SK-N-SH treated with all-trans-retinoic acid at 6 μM for 48 hours (cell line): ENCODE results near the gene TNFRSF9.
A peak's percentile ranks its signal among the peaks of the same experiment; 100 is the strongest.

Experiments used
- ATAC-seq: fragments of 200-7000 bp; cut with Tn5 transposase; 3 replicates; pipeline ENCODE4 v1.9.1; 2020; ENCODE audit warnings: mild to moderate bottlenecking, moderate library complexity
- BACH2 ChIP-seq: fragments of 250-450 bp; sonication (Bioruptor Pico); IDR thresholded peaks from 2 replicates; pipeline ENCODE4 v1.9.0; 2021; ENCODE audit warnings: mild to moderate bottlenecking, borderline replicate concordance
- CSDC2 ChIP-seq: fragments of 250-450 bp; sonication (Bioruptor Pico); IDR thresholded peaks from 2 replicates; pipeline ENCODE4 v1.5.0; 2020; ENCODE audit warnings: mild to moderate bottlenecking, moderate library complexity
- ESRRG ChIP-seq: fragments of 250-450 bp; sonication (Bioruptor Pico); IDR thresholded peaks from 2 replicates; pipeline ENCODE4 v1.6.1; 2021; ENCODE audit warnings: mild to moderate bottlenecking
- GLIS3 ChIP-seq: fragments of 250-450 bp; sonication (Bioruptor Pico); IDR thresholded peaks from 2 replicates; pipeline ENCODE4 v1.5.0; 2020; ENCODE audit warnings: mild to moderate bottlenecking, moderate library complexity
- ISL1 ChIP-seq: fragments of 250-450 bp; sonication (Bioruptor Pico); IDR thresholded peaks from 2 replicates; pipeline ENCODE4 v2.1.2; 2022; ENCODE audit warnings: mild to moderate bottlenecking, moderate library complexity
- OSR1 ChIP-seq: fragments of 250-450 bp; sonication (Bioruptor Pico); IDR thresholded peaks from 2 replicates; pipeline ENCODE4 v1.8.0; 2022; ENCODE audit warnings: moderate library complexity, mild to moderate bottlenecking, inconsistent platforms
- PPARA ChIP-seq: fragments of 250-450 bp; sonication (Bioruptor Pico); IDR thresholded peaks from 2 replicates; pipeline ENCODE4 v1.5.0; 2020; ENCODE audit warnings: mild to moderate bottlenecking, borderline replicate concordance
- SNAI2 ChIP-seq: fragments of 250-450 bp; sonication (Bioruptor Pico); IDR thresholded peaks from 2 replicates; pipeline ENCODE4 v1.5.0; 2020; ENCODE audit warnings: mild to moderate bottlenecking, moderate library complexity
- TCF4 ChIP-seq: fragments of 250-450 bp; sonication (Bioruptor Pico); IDR thresholded peaks from 2 replicates; pipeline ENCODE4 v1.8.0; 2021; ENCODE audit warnings: mild to moderate bottlenecking, moderate library complexity, borderline replicate concordance
- ZC3H10 ChIP-seq: fragments of 250-450 bp; sonication (Bioruptor Pico); IDR thresholded peaks from 2 replicates; pipeline ENCODE4 v1.5.1; 2021; ENCODE audit warnings: mild to moderate bottlenecking, moderate library complexity
- ZFP3 ChIP-seq: fragments of 250-450 bp; sonication (Bioruptor Pico); IDR thresholded peaks from 2 replicates; pipeline ENCODE4 v1.5.0; 2020; ENCODE audit warnings: mild to moderate bottlenecking, moderate library complexity
- ZFP30 ChIP-seq: fragments of 450-650 bp; formaldehyde crosslinking; IDR thresholded peaks from 2 replicates; pipeline ENCODE4 v1.5.0; 2022; ENCODE audit warnings: mild to moderate bottlenecking, moderate library complexity
- ZNF565 ChIP-seq: fragments of 450-650 bp; formaldehyde crosslinking; conservative IDR thresholded peaks from 2 replicates; pipeline ENCODE4 v1.5.0; 2020; ENCODE audit warnings: low read depth, mild to moderate bottlenecking, moderate library complexity
- ZNF70 ChIP-seq: fragments of 450-650 bp; formaldehyde crosslinking; IDR thresholded peaks from 2 replicates; pipeline ENCODE4 v1.5.0; 2020; ENCODE audit warnings: mild to moderate bottlenecking, moderate library complexity
- ZNF8 ChIP-seq: fragments of 450-650 bp; formaldehyde crosslinking; IDR thresholded peaks from 2 replicates; pipeline ENCODE4 v1.5.0; 2020; ENCODE audit warnings: mild to moderate bottlenecking, moderate library complexity
- TF ChIP-seq, protein P1 (sequence below): fragments of 250-450 bp; sonication (Bioruptor Pico); IDR thresholded peaks from 2 replicates; pipeline ENCODE4 v1.8.0; 2020; ENCODE audit warnings: mild to moderate bottlenecking, moderate library complexity, borderline replicate concordance
- TF ChIP-seq, protein P2 (sequence below): fragments of 250-450 bp; sonication (Bioruptor Pico); IDR thresholded peaks from 2 replicates; pipeline ENCODE4 v1.5.1; 2021; ENCODE audit warnings: mild to moderate bottlenecking, moderate library complexity
- TF ChIP-seq, protein P3 (sequence below): fragments of 250-450 bp; sonication (Bioruptor Pico); IDR thresholded peaks from 2 replicates; pipeline ENCODE4 v1.5.1; 2020; ENCODE audit warnings: low read depth, mild to moderate bottlenecking, moderate library complexity
- TF ChIP-seq, protein P4 (sequence below): fragments of 250-450 bp; sonication (Bioruptor Pico); IDR thresholded peaks from 2 replicates; pipeline ENCODE4 v1.5.0; 2020; ENCODE audit warnings: mild to moderate bottlenecking, moderate library complexity

The TNFRSF9 gene

DNA sequence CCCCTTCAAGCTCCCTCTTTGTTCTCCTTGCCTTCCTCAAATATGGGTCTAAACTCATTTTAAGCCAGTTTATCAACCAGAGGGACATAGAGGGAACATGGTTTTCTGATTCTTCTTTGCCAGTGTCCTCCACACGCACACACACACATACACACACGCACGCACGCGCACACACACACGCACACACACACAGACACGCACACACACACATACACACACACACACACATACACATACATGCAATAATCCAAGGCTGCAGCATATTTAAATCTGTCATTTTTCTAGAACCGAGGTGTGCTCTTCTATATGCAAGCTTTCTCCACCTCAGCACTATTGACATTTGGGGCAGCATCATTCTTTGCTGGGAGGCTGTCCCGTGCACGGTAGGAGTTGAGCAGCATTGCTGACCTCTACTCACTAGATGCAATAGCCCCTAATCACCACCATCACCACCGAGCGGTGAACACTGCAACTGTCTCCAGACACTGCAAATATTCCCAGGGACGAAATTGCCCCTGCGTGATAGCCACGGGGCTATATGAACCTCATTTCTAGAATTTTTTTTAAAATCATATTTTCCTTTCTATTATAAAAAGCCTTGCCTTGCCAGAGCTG is 8.0 kb downstream of the TNFRSF9 start:
- ATAC-seq, result 0 out of 3 replicates have a peak, but pooled peaks have one; percentile 38
- TF ChIP-seq ZNF8, result no peak
- no peak for TF ChIP-seq OSR1 (CRISPR knock-in tag)
- TF ChIP-seq CSDC2 (CRISPR knock-in tag), result no peak
- TF ChIP-seq ZC3H10 (CRISPR knock-in tag), result no peak

DNA sequence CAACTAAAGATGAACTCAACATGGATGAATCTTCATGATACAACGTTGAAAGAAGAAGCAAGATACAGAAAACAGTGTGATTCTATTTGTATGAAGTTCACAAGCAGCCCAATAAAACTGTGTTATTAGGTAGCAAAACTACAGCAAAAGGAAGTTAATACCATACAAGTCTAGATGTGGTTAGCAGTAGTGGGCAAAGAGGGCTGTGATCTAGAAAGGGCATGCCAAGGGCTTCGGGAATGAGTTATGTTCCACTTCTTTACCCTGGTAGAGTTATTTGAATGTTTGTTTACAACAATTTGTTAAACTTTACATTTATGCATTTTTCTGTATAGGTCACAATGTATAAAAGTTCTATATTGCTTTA is 9.2 kb downstream of the TNFRSF9 start:
- ATAC-seq, result no peak
- no peak for TF ChIP-seq OSR1 (CRISPR knock-in tag)
- no peak for TF ChIP-seq ZNF565 (CRISPR knock-in tag)

DNA sequence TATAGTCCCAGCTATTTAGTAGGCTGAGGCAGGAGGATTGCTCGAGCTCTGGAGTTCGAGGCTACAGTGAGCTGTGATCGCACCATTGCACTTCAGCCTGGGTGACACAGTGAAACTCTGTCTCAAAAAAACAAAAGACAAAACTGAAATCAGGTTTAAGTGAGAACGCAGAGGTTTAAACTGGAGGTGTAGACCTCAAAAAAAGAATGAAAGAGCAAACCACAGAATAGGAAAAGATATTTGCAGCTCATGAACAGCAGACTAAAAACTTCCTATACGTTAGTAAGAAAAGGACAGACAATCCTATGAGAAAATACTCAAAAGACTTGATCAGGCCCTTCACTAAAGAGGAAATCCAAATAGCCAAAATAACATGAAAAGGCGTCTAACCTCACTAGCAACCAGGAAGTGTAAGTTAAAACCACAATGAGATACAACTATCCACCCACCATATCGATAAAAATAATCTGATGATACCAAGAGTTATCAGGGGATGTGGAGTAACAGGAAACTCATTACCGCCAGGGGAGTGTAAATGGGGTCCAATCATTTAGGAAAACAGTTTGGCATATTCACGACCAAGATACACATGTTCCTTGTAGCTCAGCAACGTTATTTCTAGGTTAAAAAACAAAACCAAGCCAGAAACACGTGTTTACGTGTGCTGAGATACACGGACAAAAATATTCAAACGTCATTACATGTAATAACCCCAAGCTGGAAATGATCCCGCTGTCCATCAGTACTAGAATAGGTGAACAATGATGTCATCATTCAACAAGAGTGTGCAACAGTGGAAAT is 9.8 kb downstream of the TNFRSF9 start:
- TF ChIP-seq ZFP30 (CRISPR knock-in tag), result no peak
- no peak for TF ChIP-seq ZC3H10 (CRISPR knock-in tag)
- TF ChIP-seq, protein P1, sequence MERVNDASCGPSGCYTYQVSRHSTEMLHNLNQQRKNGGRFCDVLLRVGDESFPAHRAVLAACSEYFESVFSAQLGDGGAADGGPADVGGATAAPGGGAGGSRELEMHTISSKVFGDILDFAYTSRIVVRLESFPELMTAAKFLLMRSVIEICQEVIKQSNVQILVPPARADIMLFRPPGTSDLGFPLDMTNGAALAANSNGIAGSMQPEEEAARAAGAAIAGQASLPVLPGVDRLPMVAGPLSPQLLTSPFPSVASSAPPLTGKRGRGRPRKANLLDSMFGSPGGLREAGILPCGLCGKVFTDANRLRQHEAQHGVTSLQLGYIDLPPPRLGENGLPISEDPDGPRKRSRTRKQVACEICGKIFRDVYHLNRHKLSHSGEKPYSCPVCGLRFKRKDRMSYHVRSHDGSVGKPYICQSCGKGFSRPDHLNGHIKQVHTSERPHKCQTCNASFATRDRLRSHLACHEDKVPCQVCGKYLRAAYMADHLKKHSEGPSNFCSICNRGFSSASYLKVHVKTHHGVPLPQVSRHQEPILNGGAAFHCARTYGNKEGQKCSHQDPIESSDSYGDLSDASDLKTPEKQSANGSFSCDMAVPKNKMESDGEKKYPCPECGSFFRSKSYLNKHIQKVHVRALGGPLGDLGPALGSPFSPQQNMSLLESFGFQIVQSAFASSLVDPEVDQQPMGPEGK (CRISPR knock-in tag), result no peak
- TF ChIP-seq SNAI2, result no peak
- no peak for TF ChIP-seq ZFP3 (CRISPR knock-in tag)
- TF ChIP-seq GLIS3 (CRISPR knock-in tag), result no peak
- no peak for TF ChIP-seq TCF4 (CRISPR knock-in tag)
- TF ChIP-seq, protein P2, sequence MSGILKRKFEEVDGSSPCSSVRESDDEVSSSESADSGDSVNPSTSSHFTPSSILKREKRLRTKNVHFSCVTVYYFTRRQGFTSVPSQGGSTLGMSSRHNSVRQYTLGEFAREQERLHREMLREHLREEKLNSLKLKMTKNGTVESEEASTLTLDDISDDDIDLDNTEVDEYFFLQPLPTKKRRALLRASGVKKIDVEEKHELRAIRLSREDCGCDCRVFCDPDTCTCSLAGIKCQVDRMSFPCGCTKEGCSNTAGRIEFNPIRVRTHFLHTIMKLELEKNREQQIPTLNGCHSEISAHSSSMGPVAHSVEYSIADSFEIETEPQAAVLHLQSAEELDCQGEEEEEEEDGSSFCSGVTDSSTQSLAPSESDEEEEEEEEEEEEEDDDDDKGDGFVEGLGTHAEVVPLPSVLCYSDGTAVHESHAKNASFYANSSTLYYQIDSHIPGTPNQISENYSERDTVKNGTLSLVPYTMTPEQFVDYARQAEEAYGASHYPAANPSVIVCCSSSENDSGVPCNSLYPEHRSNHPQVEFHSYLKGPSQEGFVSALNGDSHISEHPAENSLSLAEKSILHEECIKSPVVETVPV (CRISPR knock-in tag), result no peak
- no peak for TF ChIP-seq ESRRG (CRISPR knock-in tag)
- no peak for TF ChIP-seq PPARA (CRISPR knock-in tag)
- no peak for TF ChIP-seq ZNF8
- TF ChIP-seq OSR1 (CRISPR knock-in tag), result no peak
- TF ChIP-seq, protein P3, sequence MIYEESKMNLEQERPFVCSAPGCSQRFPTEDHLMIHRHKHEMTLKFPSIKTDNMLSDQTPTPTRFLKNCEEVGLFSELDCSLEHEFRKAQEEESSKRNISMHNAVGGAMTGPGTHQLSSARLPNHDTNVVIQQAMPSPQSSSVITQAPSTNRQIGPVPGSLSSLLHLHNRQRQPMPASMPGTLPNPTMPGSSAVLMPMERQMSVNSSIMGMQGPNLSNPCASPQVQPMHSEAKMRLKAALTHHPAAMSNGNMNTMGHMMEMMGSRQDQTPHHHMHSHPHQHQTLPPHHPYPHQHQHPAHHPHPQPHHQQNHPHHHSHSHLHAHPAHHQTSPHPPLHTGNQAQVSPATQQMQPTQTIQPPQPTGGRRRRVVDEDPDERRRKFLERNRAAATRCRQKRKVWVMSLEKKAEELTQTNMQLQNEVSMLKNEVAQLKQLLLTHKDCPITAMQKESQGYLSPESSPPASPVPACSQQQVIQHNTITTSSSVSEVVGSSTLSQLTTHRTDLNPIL (CRISPR knock-in tag), result no peak
- no peak for TF ChIP-seq ZNF565 (CRISPR knock-in tag)
- no peak for TF ChIP-seq BACH2 (CRISPR knock-in tag)
- ATAC-seq, result no peak

DNA sequence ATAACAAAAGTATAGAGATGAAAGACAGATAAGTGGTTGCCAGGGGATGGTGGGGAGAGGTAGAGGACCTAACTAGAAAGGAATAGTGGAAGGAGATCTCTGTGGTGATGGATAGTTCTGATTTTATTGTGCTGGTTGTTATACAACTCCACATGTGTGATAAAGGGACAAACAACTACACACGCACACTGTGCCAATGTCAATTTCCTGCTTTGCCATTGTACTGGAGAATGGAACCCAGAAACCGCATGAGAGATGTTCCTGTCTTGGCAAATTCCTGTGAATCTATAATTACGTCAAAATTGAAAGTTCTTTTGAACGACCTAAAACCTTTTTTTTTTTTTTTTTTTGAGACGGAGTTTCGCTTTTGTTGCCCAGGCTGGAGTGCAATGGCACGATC is 11.0 kb downstream of the TNFRSF9 start:
- ATAC-seq, result no peak; the same call in 2 of the 3 replicates
- no peak for TF ChIP-seq ZC3H10 (CRISPR knock-in tag)

DNA sequence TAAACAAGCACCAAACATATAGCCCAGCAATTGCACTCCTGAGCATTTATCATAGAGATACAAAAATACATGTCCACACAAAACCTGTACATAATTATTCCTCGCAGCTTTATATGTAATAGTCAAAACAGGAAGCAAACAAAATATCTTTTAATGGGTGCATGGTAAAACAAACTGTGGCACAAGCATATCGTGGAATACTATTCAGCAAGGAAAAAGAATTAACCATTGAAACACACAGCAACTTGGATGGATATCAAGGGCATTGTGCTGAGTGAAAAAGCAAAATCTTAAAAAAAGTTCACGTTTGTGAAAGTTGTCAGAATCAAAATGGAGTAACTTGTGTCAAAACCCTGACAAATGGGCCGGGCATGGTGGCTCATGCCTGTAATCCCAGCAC is 12.4 kb downstream of the TNFRSF9 start:
- ATAC-seq, result no peak
- TF ChIP-seq, protein P3 (CRISPR knock-in tag), result no peak
- TF ChIP-seq ISL1 (CRISPR knock-in tag) (no peak), SNAI2 (no peak), OSR1 (CRISPR knock-in tag) (no peak), ZC3H10 (CRISPR knock-in tag) (no peak), TCF4 (CRISPR knock-in tag) (no peak), BACH2 (CRISPR knock-in tag) (no peak), ZNF8 (no peak), ZNF70 (CRISPR knock-in tag) (no peak), ZNF565 (CRISPR knock-in tag) (no peak), GLIS3 (CRISPR knock-in tag) (no peak)
- TF ChIP-seq, protein P2 (CRISPR knock-in tag), result no peak
- TF ChIP-seq, protein P1 (CRISPR knock-in tag), result no peak
- TF ChIP-seq, protein P4, sequence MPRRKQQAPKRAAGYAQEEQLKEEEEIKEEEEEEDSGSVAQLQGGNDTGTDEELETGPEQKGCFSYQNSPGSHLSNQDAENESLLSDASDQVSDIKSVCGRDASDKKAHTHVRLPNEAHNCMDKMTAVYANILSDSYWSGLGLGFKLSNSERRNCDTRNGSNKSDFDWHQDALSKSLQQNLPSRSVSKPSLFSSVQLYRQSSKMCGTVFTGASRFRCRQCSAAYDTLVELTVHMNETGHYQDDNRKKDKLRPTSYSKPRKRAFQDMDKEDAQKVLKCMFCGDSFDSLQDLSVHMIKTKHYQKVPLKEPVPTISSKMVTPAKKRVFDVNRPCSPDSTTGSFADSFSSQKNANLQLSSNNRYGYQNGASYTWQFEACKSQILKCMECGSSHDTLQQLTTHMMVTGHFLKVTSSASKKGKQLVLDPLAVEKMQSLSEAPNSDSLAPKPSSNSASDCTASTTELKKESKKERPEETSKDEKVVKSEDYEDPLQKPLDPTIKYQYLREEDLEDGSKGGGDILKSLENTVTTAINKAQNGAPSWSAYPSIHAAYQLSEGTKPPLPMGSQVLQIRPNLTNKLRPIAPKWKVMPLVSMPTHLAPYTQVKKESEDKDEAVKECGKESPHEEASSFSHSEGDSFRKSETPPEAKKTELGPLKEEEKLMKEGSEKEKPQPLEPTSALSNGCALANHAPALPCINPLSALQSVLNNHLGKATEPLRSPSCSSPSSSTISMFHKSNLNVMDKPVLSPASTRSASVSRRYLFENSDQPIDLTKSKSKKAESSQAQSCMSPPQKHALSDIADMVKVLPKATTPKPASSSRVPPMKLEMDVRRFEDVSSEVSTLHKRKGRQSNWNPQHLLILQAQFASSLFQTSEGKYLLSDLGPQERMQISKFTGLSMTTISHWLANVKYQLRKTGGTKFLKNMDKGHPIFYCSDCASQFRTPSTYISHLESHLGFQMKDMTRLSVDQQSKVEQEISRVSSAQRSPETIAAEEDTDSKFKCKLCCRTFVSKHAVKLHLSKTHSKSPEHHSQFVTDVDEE (CRISPR knock-in tag), result no peak
